Stimulated activated memory B cell treated with anti-CD40 and anti-IgM and Interleukin-4, amounts not matched to agents 10 μg/mL and 1 μg/mL and 100 μg/mL, for 72 hours (primary cell): ENCODE results near the gene KIF14.
"Not testable (repeated sequence)": the region's sequence is repeated elsewhere in the genome, so short reads cannot be mapped to it uniquely, and the experiment has no call there.

Experiments
- ATAC-seq: fragments of 150-1000 bp; cut with Tn5 transposase; 2 replicates; pipeline ENCODE4 v1.10.0; 2021
- H3K27ac Mint-ChIP-seq: one replicate; pipeline ENCODE4 v1.8.0; 2022; ENCODE audit warnings: mild to moderate bottlenecking, mixed read lengths
- H3K27me3 Mint-ChIP-seq: one replicate; pipeline ENCODE4 v1.8.0; 2022; ENCODE audit warnings: mixed read lengths
- H3K36me3 Mint-ChIP-seq: one replicate; pipeline ENCODE4 v1.8.0; 2022; ENCODE audit warnings: mixed read lengths
- H3K4me1 Mint-ChIP-seq: one replicate; pipeline ENCODE4 v1.8.0; 2022; ENCODE audit warnings: mixed read lengths
- H3K4me3 Mint-ChIP-seq: one replicate; pipeline ENCODE4 v1.8.0; 2022; ENCODE audit warnings: mild to moderate bottlenecking, moderate library complexity, mixed read lengths
- H3K9me3 Mint-ChIP-seq: one replicate; pipeline ENCODE4 v1.8.0; 2022; ENCODE audit warnings: mixed read lengths

The KIF14 gene

DNA sequence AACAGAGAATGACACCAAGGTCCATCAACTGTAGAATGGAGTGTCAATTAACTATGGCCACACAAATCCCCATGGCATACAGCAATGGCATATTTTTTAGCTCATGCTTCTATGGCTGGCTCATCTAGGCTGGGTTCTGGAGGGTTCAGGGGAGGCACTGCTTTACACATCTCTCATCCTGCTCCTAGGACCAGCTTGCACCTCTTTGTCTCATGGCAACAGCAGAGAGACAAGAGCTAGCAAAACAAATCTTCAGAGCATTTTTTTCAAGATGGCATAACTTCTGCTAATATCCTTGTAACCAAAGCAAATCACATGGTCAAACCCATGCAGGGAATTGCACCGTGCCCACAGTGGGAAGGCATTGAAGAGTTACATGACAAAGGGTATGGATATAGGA lies 82.4 kb downstream of the KIF14 start:
- H3K27ac Mint-ChIP-seq, result no peak overlapping the region
- ATAC-seq, result no peak
- peaks cover 7% of the 10 kb centered on the region for H3K9me3 Mint-ChIP-seq
- H3K4me3 Mint-ChIP-seq, result no peak overlapping the region
- H3K27me3 Mint-ChIP-seq, result peaks cover 10% of the 10 kb centered on the region
- H3K4me1 Mint-ChIP-seq, result peaks cover 10% of the 10 kb centered on the region
- no peaks in the 10 kb centered on the region for H3K36me3 Mint-ChIP-seq

- peak; percentile 64 for ATAC-seq
- Mint-ChIP-seq H3K9me3 (peaks cover 7% of the 10 kb centered on the region), H3K4me1 (no peaks in the 10 kb centered on the region), H3K36me3 (no peaks in the 10 kb centered on the region), H3K27ac (no peak overlapping the region), H3K27me3 (peaks cover 10% of the 10 kb centered on the region), H3K4me3 (no peak overlapping the region)
Measured at GRCh38 chr1:200535605-200536004, 84.9 kb downstream of the KIF14 start.

GRCh38 chr1:200530623-200531261 lies 89.8 kb downstream of the KIF14 start:
- Mint-ChIP-seq H3K4me1 (peaks cover 22% of the 10 kb centered on the region), H3K9me3 (no peaks in the 10 kb centered on the region), H3K27me3 (peaks cover 10% of the 10 kb centered on the region), H3K36me3 (no peaks in the 10 kb centered on the region), H3K4me3 (no peak overlapping the region), H3K27ac (no peak overlapping the region)
- no peak for ATAC-seq

DNA sequence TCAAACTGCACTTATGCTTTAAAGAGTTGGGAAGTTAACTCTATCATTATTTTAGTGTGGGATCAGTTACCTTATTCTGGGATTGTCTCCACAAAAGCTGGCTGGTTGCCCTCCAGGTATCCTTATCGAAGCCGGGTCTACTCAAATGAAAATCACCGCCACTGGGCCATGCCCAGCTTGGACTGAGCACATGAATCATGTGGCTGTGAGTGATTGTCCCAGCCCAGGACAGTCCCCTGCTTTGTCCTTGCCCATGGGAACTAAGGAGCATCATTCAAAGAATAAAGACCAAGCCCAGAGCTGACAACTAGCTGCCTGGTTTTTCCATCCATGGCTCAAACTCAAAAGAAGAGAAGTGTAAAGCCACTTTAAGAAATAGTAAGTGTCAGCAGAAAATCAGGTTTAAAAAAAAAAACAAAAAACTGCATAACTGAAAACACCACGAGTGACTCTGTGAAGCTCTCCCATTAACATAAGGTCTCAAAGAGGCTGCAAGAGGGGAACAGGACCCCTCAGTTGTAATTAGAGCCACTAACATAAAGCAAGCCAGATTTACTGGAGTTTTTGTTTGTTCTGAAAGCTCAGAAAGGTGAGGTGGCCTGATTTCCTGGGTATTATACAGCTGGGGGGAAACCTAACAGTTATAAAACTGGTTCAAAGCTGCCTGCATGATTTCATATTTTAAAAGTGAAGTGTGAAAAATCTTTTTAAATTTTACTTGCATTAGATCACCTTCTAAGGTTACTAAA lies 91.5 kb downstream of the KIF14 start:
- H3K4me3 Mint-ChIP-seq, result no peak overlapping the region
- H3K4me1 Mint-ChIP-seq, result peaks cover 30% of the 10 kb centered on the region
- H3K27me3 Mint-ChIP-seq, result peaks cover 1% of the 10 kb centered on the region

DNA sequence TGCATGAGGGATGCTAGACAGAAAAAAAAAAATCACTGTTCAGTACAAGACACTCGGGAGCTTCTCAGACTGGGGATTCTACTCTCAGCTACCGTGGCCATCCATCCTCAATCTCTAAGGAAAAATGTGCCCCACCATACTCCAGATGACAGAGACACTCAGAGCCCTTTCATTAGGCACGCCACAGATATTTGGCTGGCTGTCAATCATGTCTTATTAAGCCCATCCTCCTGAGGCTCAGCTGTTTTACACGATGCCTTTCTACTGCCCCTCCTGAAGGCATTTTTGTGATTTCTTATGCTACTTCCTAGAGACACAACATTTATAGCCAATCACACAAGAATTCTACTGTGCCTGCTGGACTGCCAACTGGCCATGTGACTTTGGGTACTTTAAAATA lies 92.9 kb downstream of the KIF14 start:
- Mint-ChIP-seq H3K9me3 (no peaks in the 10 kb centered on the region), H3K27me3 (no peaks in the 10 kb centered on the region), H3K4me1 (peaks cover 30% of the 10 kb centered on the region), H3K4me3 (no peak overlapping the region), H3K36me3 (no peaks in the 10 kb centered on the region), H3K27ac (peak overlapping the region; percentile 77)
- no peak for ATAC-seq

More for the DNA sequence above, 91.5 kb downstream of the KIF14 start:
- H3K9me3 Mint-ChIP-seq, result no peaks in the 10 kb centered on the region
- H3K36me3 Mint-ChIP-seq, result no peaks in the 10 kb centered on the region
- H3K27ac Mint-ChIP-seq, result no peak overlapping the region
- ATAC-seq, result no peak

DNA sequence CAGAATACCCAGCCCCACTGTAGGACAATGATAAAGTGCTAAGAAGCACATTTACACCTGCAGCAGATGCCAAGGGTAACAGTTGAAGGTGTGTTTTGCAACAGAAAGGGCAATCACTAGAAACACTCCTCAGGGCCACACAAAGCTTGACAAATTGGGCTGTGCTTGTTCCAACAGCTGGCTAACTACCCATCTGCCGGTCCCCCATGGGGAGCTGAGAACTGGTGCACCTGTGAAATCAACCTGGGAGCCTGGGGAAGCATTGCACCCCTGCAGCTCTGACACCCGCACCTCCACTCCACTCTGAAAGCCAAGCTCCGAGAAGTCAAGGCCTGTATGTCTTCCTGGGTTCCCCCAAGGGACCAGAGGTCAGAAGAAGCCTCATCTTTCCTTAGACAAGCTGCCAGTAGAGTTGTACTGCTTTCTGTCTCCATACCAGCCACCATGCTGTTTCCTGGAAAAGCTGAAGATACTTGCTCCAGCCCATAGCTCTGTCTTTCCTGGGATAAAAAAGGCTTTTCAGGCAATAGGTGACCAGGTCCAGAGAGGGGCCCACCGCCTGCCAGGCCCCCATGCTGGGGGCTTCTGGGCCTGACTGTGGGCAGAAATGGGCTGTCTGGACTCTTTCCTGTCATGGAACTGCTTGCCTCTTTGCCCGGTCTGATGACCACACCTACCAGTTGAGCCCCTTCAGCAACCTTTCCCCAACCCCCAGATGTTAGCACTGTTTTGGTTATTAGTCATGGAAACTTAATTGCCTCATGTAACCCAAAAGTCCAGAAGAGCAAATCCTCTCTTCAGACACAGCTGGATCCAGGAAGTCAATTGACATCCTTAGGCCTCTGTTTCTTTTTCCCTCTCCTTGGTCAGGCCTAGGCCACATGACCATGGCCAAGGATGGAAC lies 93.6 kb downstream of the KIF14 start:
- Mint-ChIP-seq H3K4me3 (no peak overlapping the region), H3K9me3 (no peaks in the 10 kb centered on the region), H3K4me1 (peaks cover 30% of the 10 kb centered on the region), H3K27ac (peak overlapping the region; percentile 77), H3K27me3 (no peaks in the 10 kb centered on the region), H3K36me3 (no peaks in the 10 kb centered on the region)
- ATAC-seq, result peak; percentile 71

- no peaks in the 10 kb centered on the region for H3K27me3 Mint-ChIP-seq
- no peaks in the 10 kb centered on the region for H3K36me3 Mint-ChIP-seq
- no peaks in the 10 kb centered on the region for H3K9me3 Mint-ChIP-seq
- H3K27ac Mint-ChIP-seq, result no peak overlapping the region
- peaks cover 30% of the 10 kb centered on the region for H3K4me1 Mint-ChIP-seq
- peak; percentile 58 for ATAC-seq
- no peak overlapping the region for H3K4me3 Mint-ChIP-seq
Measured at GRCh38 chr1:200525090-200525987, 95.2 kb downstream of the KIF14 start.

DNA sequence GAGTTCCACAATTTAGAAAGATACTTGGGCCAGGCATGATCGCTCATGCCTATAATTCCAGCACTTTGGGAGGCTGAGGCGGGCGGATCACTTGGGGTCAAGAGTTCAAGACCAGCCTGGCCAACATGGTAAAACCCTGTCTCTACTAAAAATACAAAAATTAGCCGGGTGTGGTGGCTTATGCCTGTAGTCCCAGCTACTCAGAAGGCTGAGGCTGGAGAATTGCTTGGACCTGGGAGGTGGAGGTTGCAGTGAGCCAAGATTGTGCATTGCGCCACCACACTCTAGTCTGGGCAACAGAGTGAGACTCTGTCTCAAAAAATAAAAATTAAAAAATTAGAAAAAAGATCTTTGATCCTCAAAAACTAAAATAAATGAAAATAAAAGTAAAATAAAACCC lies 96.0 kb downstream of the KIF14 start:
- not testable (repeated sequence) for H3K27ac Mint-ChIP-seq, H3K9me3 Mint-ChIP-seq, H3K27me3 Mint-ChIP-seq, ATAC-seq, H3K4me3 Mint-ChIP-seq, H3K36me3 Mint-ChIP-seq
- peaks cover 30% of the 10 kb centered on the region for H3K4me1 Mint-ChIP-seq

DNA sequence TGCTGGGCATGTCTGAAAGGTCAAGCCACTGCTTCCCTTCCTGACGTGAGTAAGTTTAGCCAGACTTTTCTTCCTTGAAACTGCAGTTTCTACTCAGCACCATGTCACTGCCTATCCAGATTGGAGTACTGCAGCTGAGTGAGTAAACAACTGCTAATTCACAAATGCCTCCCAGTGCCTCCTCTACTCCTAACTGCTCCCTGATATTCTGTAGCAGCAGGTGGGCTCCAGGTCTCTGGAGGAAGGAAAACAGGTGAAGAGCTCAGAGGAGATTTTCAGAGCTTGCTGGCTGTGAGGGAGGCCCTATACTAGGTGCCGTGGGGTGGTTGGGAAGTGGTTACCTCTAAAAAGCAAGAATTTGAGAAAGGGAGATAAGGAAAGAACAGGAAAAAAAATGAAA lies 96.5 kb downstream of the KIF14 start:
- H3K9me3 Mint-ChIP-seq, result no peaks in the 10 kb centered on the region
- no peak overlapping the region for H3K4me3 Mint-ChIP-seq
- H3K27me3 Mint-ChIP-seq, result peaks cover 6% of the 10 kb centered on the region
- no peaks in the 10 kb centered on the region for H3K36me3 Mint-ChIP-seq
- no peak for ATAC-seq
- H3K4me1 Mint-ChIP-seq, result peaks cover 30% of the 10 kb centered on the region
- H3K27ac Mint-ChIP-seq, result no peak overlapping the region

DNA sequence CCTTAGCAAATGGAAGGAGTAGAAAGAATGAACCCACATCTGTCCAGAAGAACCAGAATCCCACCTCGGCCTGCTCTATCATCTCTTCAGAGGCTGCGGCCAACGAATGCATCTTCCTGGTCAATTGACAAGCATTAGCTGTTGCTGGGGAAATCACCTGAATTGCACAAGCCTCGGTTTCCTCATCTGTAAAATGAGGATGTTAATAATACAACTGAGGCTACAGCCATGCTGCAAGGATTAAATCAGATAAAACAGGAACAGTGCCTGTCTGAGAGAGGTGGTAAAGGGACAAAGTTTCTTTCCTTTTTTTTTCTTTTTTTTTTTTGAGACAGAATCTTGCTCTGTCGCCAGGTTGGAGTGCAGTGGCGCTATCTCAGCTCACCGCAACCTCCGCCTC lies 99.8 kb downstream of the KIF14 start:
- H3K27ac Mint-ChIP-seq, result no peak overlapping the region
- no peak overlapping the region for H3K4me3 Mint-ChIP-seq
- no peaks in the 10 kb centered on the region for H3K36me3 Mint-ChIP-seq
- no peaks in the 10 kb centered on the region for H3K9me3 Mint-ChIP-seq
- H3K27me3 Mint-ChIP-seq, result peaks cover 9% of the 10 kb centered on the region
- peaks cover 7% of the 10 kb centered on the region for H3K4me1 Mint-ChIP-seq
- ATAC-seq, result no peak

GRCh38 chr1:200518524-200518923 lies 102.0 kb downstream of the KIF14 start:
- H3K4me1 Mint-ChIP-seq, result no peaks in the 10 kb centered on the region
- no peaks in the 10 kb centered on the region for H3K36me3 Mint-ChIP-seq
- H3K27me3 Mint-ChIP-seq, result peaks cover 18% of the 10 kb centered on the region
- no peaks in the 10 kb centered on the region for H3K9me3 Mint-ChIP-seq
- ATAC-seq, result no peak
- no peak overlapping the region for H3K4me3 Mint-ChIP-seq
- H3K27ac Mint-ChIP-seq, result no peak overlapping the region

GRCh38 chr1:200512191-200512590 lies 108.4 kb downstream of the KIF14 start:
- Mint-ChIP-seq H3K4me3 (no peak overlapping the region), H3K9me3 (no peaks in the 10 kb centered on the region), H3K27me3 (peaks cover 42% of the 10 kb centered on the region), H3K36me3 (no peaks in the 10 kb centered on the region), H3K4me1 (no peaks in the 10 kb centered on the region), H3K27ac (no peak overlapping the region)
- ATAC-seq, result no peak

GRCh38 chr1:200510228-200510623 lies 110.3 kb downstream of the KIF14 start:
- Mint-ChIP-seq H3K4me3 (no peak overlapping the region), H3K36me3 (no peaks in the 10 kb centered on the region), H3K27me3 (peaks cover 51% of the 10 kb centered on the region), H3K27ac (no peak overlapping the region), H3K9me3 (no peaks in the 10 kb centered on the region), H3K4me1 (peaks cover 2% of the 10 kb centered on the region)
- peak; percentile 79 for ATAC-seq

DNA sequence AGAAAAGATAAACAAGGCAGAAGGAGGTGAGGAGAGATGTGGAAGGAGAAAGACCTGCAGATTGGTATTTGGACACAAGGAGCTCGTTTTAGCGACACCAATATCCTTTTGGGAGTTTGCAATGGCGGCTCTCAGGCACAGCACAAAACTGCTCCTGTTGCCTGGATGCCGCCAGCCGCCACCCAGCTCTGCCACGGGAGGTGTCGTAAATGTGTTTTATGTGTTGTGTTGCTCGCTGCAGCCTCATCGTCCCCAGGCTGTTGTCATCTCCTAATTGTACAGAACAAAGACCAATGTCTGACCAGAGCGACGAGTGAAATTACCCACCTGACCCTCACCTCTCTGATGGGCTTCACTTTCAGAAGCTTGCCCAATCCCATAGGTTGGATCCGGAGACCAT lies 114.1 kb downstream of the KIF14 start:
- Mint-ChIP-seq H3K4me3 (no peak overlapping the region), H3K9me3 (no peaks in the 10 kb centered on the region), H3K4me1 (peaks cover 7% of the 10 kb centered on the region), H3K36me3 (no peaks in the 10 kb centered on the region), H3K27ac (no peak overlapping the region), H3K27me3 (peaks cover 59% of the 10 kb centered on the region)
- no peak for ATAC-seq

DNA sequence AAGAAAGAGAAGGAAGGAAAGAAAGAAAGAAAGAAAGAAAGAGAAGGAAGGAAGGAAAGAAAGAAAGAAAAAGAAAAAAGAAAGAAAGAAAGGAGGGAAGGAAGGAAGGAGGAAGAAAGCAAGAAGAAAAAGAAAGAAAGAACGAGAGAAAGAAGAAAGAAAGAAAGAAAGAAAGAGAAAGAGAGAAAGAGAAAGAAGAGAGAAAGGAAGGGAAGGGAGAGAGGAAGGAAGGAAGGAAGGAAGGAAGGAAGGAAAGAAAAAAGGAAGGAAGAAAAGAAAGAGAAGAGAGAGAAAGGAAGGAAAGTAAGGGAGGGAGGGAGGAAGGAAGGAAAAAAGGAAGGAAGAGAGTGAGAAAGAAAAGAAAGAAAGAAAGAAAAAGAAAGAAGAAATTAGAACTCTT lies 115.3 kb downstream of the KIF14 start:
- no peaks in the 10 kb centered on the region for H3K36me3 Mint-ChIP-seq
- no peak overlapping the region for H3K27ac Mint-ChIP-seq
- peaks cover 7% of the 10 kb centered on the region for H3K4me1 Mint-ChIP-seq
- no peaks in the 10 kb centered on the region for H3K9me3 Mint-ChIP-seq
- H3K27me3 Mint-ChIP-seq, result peaks cover 50% of the 10 kb centered on the region
- H3K4me3 Mint-ChIP-seq, result no peak overlapping the region
- no peak for ATAC-seq
